ENCODE measurements around the gene HS3ST3A1.
"Not testable (repeated sequence)": the region's sequence is repeated elsewhere in the genome, so short reads cannot be mapped to it uniquely, and the experiment has no call there.

The HS3ST3A1 gene

DNA sequence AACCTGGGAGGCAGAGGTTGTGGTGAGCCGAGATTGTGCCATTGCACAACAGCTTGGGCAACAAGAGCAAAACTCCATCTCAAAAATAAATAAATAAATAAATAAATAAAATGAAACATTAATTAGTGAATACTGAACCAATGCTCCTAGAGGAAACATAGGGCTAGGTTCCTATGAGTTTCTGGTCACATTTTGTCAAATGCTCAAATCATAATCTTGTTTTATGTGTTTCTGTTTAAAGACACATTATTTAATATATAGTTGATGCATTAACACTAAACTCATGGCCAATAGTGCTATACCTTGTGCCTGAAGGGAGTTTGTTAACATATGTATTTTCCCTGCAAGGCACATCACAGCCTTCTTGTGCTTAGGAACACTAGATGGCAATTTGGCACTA lies 66.8 kb downstream of the HS3ST3A1 start:
- no peak for DNase-seq

- DNase-seq: no peak
Measured at GRCh38 chr17:13531721-13532120, 70.0 kb downstream of the HS3ST3A1 start.

DNA sequence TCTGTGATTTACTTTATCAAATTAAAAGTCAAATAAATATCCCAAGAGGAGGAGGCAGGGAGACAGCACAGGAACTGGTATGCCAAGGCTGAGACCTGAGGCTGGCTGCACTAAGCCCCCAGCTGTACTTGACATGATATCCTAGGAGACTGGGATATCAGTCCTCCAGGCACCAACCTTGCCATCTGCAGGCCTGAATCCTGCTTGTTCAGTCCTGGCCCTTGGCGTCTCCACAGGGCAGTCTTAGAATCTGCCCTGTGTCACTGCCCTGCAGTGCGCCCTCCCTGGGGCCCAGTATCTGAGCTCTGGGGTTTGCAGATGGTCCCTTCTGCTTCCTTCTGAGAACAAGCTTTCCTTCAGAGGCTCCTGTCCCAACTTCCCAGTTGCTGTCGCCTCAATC lies 75.9 kb downstream of the HS3ST3A1 start:
- DNase-seq: no peak

DNA sequence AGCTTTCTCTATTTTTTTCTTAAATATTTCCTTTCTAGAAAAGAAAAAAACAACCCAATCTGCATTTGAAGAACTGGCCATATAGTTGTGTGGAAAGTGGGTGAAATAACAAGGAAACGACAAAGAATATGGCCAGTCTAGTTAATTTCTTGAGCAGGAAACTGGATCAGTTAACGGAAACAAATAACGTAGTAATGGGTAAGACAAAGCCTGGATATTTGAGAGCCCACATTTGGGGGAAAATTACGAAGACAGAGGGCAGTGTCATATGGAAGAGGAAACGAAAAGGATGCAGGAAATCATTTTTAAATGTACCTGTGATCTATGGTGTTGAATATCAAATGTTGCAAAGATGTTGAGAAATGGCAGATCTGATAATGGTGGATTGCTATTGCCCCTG lies 78.6 kb downstream of the HS3ST3A1 start:
- DNase-seq: no peak

DNA sequence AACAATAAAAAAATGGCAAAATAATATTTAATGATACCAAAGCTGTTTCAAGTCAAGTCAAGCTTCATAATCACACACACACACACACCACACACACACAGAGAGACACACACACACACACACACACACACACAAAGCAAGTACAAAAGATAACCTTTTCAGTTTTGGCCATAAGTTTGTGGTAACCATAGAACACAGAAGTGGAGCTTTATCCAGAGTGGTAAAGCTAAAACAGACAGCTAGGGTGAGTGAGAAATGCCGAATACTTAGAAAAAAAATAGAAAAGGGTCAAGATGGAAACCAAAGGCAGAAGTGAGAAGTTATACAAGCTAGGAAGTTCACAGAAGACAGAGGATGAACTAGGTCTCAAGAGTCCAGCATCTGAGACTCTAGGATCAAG lies 79.0 kb downstream of the HS3ST3A1 start:
- no peak for DNase-seq

- DNase-seq: no peak
Measured at GRCh38 chr17:13521784-13522183, 79.9 kb downstream of the HS3ST3A1 start.

DNA sequence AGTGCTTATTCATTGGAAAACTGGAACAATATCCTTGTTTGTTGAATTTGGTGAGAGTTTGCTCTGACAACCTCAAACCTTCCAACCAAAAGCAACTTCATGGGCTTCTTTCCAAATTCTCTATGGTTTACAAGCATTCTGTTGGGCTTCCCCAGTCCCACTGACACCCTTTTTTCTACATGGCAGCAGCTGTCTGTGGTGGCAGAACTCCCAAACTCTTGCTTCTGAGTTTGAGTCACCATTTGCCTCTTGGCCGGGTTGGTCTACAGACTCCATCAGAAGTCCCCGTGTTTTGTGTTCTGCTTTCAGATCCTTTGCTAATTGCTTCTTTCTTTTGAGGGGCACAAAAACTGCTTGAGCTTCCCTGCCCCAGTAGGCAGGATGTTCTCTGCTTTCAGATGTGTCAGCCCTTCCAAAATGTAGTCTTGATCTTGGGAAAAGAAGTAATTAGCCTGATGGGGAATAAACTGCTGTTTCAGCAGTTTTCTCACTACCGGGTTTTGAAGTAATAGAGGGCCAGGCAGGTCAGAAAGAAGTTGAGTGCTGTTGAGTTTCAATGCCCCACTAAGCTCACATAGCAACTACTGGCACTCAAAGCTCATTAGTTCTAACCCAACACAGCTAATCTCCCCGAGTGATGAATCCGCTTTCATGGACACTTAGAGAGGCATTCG lies 80.7 kb downstream of the HS3ST3A1 start:
- no peak for DNase-seq

DNA sequence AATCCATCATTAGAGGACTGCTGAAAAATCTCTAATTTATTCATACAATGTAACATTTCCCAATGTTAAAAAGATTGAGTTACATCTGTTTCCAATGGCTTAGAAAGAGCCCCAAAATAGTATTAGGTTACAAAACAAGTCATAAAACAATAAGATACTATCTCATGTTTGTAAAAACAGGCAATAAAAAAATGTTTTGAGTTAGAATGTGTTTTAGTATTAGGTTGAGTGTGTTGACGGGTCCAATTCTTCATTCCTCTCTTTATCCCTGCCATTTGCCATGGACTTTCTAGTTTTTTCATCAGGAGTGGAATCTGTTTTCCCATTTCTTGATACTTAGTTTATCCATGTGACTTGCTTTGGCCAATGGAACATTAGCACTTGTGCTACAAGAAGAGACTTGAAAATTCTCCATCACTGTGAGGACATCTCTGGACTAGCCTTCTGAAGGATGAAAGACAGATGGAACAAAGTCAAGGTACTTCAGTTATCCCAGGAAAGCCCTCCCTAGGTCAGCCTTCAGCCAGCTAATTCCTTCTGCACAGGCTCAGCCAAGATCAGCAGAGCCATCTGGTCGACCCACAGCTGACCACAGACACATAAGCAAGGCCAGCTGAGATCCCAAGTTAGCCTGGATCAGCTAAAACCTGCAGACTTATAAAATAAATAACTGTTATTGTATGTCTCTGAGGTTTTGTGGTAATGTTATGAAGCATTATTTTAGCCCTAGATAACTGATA lies 83.3 kb downstream of the HS3ST3A1 start:
- no peak for DNase-seq

- DNase-seq: no peak
Measured at GRCh38 chr17:13513039-13513405, 88.7 kb downstream of the HS3ST3A1 start.

DNA sequence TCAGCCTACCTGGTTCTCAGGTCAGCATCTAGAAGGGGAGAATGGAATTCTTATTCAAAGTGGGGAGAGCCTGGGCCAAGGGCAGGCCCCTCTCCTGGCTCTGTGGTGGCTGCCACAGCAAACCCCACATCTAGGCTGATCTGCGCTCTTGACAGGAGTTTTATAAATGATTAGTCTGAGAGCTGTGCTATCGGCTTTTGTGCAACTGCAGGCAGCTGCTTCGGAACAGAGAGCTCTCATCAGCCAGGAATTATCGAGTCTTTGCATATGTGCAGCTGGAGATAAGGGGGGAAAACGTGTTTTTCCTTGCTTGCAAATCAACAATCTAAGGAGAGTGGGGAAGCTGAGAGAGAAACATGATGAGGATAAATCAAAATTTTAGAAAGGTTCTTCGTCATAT lies 91.7 kb downstream of the HS3ST3A1 start:
- no peak for DNase-seq

GRCh38 chr17:13509527-13509926 lies 92.2 kb downstream of the HS3ST3A1 start:
- no peak for DNase-seq

DNA sequence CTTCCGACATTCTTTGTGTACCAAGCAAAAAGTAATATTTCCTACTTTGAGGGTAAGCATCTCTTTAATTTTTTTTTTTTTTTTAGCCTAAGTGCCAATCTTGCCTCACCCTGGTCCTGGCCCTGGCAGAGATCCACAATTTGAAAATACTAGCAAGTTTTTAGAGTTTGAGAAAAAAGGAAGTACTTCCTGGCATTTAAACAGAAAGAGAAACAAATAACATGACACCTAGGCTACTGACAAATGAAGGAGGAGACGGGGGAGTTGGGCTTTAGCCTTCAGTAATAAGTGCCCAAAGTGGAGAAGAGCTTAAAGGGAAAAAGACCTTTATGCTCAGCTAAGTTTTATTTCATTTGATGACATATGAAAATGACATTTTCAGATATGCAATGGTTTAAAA lies 92.8 kb downstream of the HS3ST3A1 start:
- DNase-seq: no peak

DNA sequence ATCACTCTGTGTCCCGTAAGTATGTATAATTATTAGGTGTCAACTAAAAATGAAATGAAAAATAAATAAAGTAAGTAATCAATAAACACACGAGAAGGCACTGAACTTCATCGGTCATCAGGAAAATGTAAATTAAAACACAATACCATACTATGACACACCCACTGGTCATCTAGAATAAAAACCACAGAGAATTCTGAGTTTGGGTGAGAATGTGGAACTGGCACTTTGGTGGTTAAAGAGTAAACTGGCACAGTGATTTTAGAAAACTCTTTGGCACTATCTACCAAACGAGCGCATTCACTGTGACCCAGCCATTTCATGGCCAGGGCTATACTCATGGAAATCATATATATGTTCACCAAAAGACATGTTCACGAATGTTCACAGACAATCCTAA lies 98.2 kb downstream of the HS3ST3A1 start:
- no peak for DNase-seq

- DNase-seq: no peak
Measured at GRCh38 chr17:13502263-13502662, 99.5 kb downstream of the HS3ST3A1 start.

GRCh38 chr17:13500947-13501346 lies 100.8 kb downstream of the HS3ST3A1 start:
- DNase-seq: no peak

- DNase-seq: no peak
Measured at GRCh38 chr17:13498184-13498583, 103.5 kb downstream of the HS3ST3A1 start.

DNA sequence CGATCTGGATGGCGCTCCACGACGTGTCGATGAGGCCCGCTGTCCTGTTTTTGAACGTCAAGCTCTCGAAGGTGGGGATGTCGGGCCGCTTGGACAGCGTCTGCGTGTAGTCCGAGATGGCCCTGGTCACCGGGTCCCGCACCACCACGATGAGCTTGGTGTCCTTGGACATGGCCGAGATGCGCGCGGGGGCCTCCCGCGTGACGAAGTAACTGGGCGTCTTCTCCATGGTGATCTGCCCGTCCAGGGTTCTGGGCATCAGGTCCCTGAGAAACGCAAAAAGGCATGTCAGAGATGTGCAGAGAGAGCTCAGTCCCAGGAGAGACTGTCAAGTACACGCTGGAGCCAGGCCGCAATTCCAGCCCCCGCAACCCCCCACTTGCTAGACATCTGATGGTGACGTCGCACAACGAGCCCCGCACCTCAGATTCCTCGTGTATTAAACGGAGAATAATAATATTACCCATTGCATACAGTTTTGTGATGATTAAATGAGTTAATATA lies 105.1 kb downstream of the HS3ST3A1 start:
- not testable (repeated sequence) for DNase-seq

- no peak for DNase-seq
Measured at GRCh38 chr17:13495423-13495822, 106.3 kb downstream of the HS3ST3A1 start.

DNA sequence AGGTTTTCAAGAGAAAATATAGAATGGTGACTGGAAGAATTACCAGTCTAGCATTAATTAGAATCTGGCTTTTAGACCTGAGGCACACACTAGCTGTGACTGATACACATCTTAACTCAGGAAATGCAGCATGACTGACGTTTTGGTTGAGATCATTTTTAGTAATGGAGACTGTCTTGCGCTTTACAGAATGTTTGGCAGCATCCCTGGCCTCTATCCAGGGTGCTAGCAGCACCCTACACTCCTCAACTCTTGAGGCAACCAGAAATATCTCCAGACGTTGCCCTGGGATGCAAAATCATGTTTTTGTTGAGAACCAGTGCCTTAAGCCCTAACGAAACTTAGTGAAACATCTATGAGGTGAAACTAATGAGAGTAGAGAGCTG lies 109.0 kb downstream of the HS3ST3A1 start:
- no peak for DNase-seq

- DNase-seq: no peak
Measured at GRCh38 chr17:13491916-13492736, 109.6 kb downstream of the HS3ST3A1 start.

DNA sequence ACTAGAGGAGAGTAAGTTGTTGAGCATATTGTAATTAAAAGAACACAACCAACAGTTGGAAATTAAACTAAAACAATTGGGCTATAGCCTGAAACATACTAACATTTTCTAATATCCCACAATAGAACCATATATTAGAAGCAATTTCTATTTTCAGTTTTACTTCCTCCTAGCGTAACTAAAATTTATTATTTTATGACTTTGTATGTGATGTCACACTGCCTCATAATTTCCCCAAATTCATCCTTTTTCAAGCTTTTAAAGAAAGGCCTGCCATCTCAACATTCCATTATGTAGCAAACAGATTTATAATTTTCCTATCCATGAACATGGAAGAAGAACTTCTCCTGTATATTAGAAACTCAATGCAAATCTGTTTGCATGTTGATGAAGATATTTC lies 110.2 kb downstream of the HS3ST3A1 start:
- DNase-seq: no peak

GRCh38 chr17:13490906-13491482 lies 110.7 kb downstream of the HS3ST3A1 start:
- DNase-seq: no peak

- no peak for DNase-seq
Measured at GRCh38 chr17:13490427-13490826, 111.3 kb downstream of the HS3ST3A1 start.

All from activated T-cell treated with anti-CD3 and anti-CD28 coated beads for 4 hours (primary cell).